Medulla oblongata (tissue), 1 donor: ENCODE measurements around the gene TNRC6B.
A peak's percentile ranks its signal among the peaks of the same experiment; 100 is the strongest.

ENCODE experiments used
- DNase-seq: peaks from one replicate; pipeline ENCODE4 v3.0.0-alpha.2; 2015; ENCODE audit errors: extremely low spot score

The TNRC6B gene

DNA sequence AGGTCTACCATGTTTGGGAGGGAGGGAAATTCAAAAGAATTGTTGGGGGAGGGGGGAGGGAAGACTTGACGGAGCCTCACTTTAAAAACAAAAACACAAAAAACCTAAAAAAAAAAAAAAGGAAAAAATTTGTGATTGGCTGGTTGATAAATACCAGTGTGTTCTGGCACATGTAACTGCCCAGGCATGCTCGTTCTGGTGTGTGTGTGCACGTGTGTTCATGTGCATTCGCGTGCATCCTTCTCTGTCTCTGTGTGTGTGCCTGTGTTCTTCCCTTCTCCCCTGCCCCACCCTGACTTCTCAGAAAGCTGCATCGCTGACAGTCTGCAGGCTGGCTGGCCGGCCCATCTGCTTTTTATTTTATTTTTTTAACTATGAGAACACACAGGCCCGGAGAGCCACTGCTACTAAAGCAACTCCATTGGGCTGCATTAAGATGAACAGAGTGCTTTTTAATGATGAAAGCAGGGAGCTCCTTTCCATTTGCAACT, 146.0 kb downstream of the TNRC6B start:
- no peak for DNase-seq

DNA sequence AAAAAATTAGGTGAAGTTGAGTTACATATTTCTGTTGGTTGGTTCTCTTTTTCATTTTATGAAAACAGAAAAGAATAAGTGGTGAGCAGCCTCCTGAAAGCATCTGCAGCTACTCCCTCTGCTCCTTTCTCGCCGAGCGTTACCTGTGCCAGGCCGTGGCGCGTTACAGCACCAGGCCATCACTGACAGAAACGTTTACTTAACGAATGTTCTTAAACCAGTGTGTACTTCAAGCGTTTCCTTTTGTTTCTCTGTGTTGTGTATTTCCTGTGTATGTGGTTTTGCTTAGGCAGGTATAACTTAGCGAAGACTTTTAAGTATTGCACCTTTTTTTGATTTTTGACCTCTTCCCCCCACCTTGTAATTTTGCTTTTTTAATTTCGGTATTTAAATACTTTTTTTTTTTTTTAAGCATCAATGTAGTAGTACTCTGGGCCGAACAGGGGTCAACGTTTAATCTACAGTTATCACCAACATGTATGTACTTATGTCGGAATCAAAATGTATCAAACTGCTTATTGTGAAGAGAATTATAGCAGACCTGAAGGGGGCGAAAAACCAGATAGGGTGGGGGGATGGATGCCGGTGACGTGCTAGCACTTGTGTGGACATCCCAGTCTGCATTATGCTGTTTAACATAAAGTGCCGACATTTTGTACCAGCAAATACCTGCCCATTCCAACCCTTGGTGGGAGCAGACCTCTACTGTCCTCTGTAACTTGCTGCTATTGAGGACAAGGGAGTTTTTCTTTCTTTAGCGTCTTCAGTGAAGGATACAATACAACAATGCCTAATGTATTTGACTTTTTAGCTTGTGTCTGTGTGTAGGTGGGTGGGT, 147.0 kb downstream of the TNRC6B start:
- no peak for DNase-seq

GRCh38 chr22:40325315-40325714, 147.6 kb downstream of the TNRC6B start:
- no peak for DNase-seq

DNA sequence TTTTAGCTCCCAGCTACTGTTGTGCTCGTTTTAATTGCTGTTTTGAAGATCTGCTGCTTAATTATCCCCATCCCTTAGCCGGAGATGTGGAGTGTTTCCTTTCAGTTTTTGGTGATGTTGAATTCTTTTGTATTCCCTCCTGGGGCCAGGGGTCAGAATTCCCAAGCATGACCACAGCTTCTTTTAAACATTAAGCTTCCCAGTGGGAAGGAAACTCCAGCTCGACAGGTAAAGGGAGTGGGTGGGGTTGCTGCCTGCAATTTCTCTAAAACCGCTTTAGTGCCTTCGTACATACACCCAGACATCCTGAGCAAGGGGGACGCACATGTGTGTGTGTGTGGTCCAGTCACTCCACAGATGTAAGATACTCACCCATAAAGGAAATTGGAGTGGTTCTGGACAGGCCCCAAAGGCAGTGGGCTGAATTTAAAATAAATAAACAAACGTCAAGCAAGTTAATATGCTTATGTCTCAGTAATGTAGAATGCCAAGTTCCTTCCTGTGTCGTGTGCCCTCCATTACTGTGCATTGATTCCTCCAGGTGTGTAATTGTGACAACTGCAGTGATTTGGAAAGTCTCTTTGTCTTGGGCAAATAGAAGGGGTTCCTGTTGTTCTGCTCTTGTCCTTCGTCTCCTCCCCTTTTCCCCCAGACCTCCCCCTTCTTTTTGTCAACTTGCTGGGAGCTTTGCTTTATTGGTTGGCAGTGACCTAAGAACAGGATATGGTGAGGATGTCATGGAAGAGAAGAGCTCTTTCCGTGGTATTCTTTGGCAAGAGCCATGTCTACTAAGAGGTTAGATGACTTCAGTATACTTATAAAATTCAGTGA, 149.4 kb downstream of the TNRC6B start:
- DNase-seq: peak; percentile 18

- DNase-seq: peak; percentile 69
Measured at GRCh38 chr22:40328546-40329456, 151.1 kb downstream of the TNRC6B start.

GRCh38 chr22:40329466-40329865, 151.7 kb downstream of the TNRC6B start:
- DNase-seq: no peak

DNA sequence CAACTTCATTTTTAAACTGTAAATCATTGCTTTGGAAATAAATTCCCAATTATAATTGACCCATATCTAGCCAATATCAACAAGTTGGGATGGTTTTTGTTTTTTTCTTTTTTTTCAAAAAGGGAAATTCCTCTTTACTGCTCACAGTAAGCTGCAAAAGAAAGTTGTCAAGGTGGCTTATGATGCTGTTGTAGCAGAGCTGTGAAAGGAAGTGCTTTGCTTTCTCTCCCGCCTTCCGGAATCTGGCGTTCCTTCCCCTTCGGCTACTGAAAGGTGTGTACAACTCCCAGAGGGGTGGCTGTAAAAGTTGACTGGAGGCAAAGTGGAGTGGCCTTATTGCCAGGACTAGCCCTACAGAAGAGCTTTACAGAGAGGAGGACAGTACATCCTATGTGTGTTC, 152.4 kb downstream of the TNRC6B start:
- no peak for DNase-seq

DNA sequence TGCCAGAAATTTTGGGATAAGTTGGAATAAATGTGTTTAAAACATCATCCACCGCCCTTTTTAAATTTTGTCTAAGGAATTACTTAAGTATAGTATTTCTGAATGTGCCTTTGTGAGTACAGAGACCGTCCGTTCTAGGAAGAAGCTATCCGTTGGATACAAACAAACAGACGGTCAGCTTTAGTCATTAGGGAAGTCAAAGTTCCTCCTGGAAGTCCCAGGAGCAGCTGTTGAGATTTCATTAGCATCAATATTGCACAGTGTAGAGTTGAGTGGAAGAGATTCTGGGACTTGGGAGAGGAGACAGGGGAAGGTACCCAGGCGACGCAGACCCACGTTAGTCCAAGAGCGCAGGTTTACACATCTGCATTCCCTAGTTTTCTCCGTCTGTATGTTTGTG, 152.9 kb downstream of the TNRC6B start:
- DNase-seq: no peak

DNA sequence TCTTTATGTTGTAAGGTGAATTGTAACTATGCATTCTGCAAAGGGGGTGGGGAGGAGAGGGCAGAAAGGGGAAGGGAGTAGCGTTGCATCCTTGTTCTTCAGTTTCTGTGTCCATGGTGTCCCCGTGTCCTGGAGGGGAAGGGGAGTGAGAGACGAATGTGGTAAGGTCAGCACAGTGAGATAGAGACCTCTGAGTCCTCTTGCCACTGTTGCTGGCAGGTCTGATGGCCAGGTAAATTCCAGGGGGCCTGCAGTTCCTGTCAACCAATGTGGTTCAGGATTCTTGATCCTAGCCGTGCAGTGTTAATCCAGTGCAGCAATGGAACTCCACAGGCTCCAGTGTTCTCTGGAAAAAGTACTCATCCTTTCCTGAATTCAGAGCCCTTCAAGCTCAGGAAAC, 154.0 kb downstream of the TNRC6B start:
- no peak for DNase-seq

- peak; percentile 18 for DNase-seq
Measured at GRCh38 chr22:40332319-40332781, 154.6 kb downstream of the TNRC6B start.

GRCh38 chr22:40334060-40334459, 156.3 kb downstream of the TNRC6B start:
- no peak for DNase-seq

DNA sequence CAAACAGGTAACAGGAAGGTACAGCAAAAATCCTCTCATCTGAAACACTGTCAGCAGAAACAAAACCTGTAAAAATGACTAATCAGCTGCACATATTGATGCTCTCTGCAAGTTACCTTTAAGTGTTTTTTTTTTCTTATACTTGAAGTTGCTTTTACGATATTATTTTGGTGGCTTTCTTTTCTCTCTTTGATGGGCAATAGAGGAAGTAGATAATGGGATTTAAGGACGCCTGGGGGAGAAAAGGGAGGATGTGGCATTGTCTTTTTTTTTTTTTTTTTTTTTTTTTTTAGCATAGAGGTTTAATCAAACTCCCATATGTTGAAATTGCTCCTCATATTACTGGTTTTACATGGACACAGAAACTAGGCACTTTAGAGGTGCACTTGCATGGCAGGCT, 157.2 kb downstream of the TNRC6B start:
- no peak for DNase-seq

GRCh38 chr22:40335358-40335757, 157.6 kb downstream of the TNRC6B start:
- DNase-seq: no peak

GRCh38 chr22:40340044-40340443, 162.3 kb downstream of the TNRC6B start:
- no peak for DNase-seq

- DNase-seq: no peak
Measured at GRCh38 chr22:40341604-40342003, 163.9 kb downstream of the TNRC6B start.

DNA sequence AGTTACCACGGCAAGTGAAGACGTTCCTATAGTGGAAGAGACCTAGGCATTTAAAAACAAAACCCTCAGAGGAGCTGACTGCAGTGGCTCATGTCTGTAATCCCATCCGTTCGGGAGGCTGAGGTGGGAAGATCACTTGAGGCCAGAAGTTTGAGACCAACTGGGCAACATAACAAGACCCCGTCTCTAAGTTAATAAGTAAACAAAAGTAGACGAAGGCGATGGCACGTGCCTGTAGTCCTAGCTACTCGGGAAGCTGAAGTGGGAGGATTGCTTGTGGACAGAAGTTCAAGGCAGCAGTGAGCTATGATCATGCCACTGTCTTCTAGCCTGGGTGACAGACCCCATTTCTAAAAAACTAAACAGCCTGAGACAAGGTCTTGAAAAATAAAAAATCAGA, 164.8 kb downstream of the TNRC6B start:
- DNase-seq: no peak

DNA sequence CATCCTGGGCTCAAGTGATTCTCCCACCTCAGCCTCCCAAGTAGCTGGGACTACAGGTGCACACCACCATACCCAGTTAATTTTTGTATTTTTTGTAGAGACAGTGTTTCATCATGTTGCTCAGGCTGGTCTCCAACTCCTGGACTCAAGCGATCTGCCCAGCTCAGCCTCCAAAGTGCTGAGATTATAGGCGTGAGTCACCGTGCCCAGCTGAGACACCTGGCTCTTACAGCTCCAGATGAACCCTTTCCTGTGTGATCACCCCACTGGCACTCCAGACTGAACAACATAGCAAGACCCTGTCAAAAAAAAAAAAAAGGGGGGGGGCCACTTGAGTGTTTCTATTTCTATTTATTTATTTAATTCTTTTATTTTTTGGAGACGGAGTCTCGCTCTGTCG, 167.5 kb downstream of the TNRC6B start:
- no peak for DNase-seq

GRCh38 chr22:40345815-40346184, 168.1 kb downstream of the TNRC6B start:
- DNase-seq: no peak

- peak; percentile 90 for DNase-seq
Measured at GRCh38 chr22:40346185-40347118, 168.7 kb downstream of the TNRC6B start, which contains the start of gene ADSL. Gene ADSL (plus strand): TSS chr22:40346500. CDS start chr22:40346559, 59 bp downstream.

- DNase-seq: no peak
Measured at GRCh38 chr22:40347300-40347699, 169.6 kb downstream of the TNRC6B start.
